PC-9 (cell line): ENCODE data around the gene BSND. TPM values are rescaled to one million over a fixed set of nuclear protein-coding genes. Genes with fewer than 3 reads are reported as not detected.

Experiments
- BruUV-seq: library from RNA; stranded (reverse); fragments of 400-500 nt; replicated peaks from 2 replicates; lab custom pipeline; 2021; lab: Mats Ljungman, UMichigan
- CTCF ChIA-PET: fragments of 300-600 bp; sonication (Branson Sonifier 250); formaldehyde crosslinking; loops from one replicate; lab custom pipeline; 2022; ENCODE audit warnings: antibody characterized with exemption; lab: Charles Lee
- POLR2A ChIA-PET: fragments of 300-600 bp; sonication (Branson Sonifier 250); formaldehyde crosslinking; loops from one replicate; lab custom pipeline; 2022; ENCODE audit warnings: antibody characterized with exemption; ENCODE audit not compliant: unreplicated experiment; lab: Charles Lee
- DNase-seq, 2 experiments: peaks; one replicate each; pipeline versions ENCODE4 v3.0.0 to v3.0.0-alpha.2; 2015 to 2022; ENCODE audit warnings: mixed read lengths in 1 of 2
- H2AFZ ChIP-seq: fragments of 200-600 bp; sonication (generic); 2 replicates; pipeline ENCODE4 v1.8.1; 2017; ENCODE audit warnings: antibody characterized with exemption
- H3F3A ChIP-seq: fragments of 200-600 bp; sonication (generic); 2 replicates; pipeline ENCODE4 v1.8.1; 2017; ENCODE audit warnings: antibody characterized with exemption, mild to moderate bottlenecking, low read depth; ENCODE audit not compliant: insufficient read depth
- H3K27ac ChIP-seq: fragments of 200-600 bp; sonication (generic); 2 replicates; pipeline ENCODE4 v1.6.1; 2016; ENCODE audit warnings: mixed run types
- H3K27me3 ChIP-seq: fragments of 200-600 bp; sonication (generic); 2 replicates; pipeline ENCODE4 v1.6.1; 2016; ENCODE audit warnings: low read depth, mixed run types; ENCODE audit not compliant: insufficient read depth
- H3K36me3 ChIP-seq: fragments of 200-600 bp; sonication (generic); 2 replicates; pipeline ENCODE4 v1.6.1; 2016; ENCODE audit warnings: low read depth, mixed run types
- H3K4me1 ChIP-seq: fragments of 200-600 bp; sonication (generic); replicated peaks from 2 replicates; pipeline ENCODE4 v1.6.1; 2016; ENCODE audit warnings: mixed run types; ENCODE audit not compliant: insufficient read depth
- H3K4me2 ChIP-seq: fragments of 200-600 bp; sonication (generic); 2 replicates; pipeline ENCODE4 v1.6.1; 2017; ENCODE audit warnings: mixed run types
- H3K4me3 ChIP-seq: fragments of 200-600 bp; sonication (generic); 2 replicates; pipeline ENCODE4 v1.6.1; 2016; ENCODE audit warnings: mixed run types
- H3K79me2 ChIP-seq: fragments of 200-600 bp; sonication (generic); 2 replicates; pipeline ENCODE4 v1.6.1; 2017; ENCODE audit warnings: low read depth, mixed run types
- H3K9me2 ChIP-seq: fragments of 200-600 bp; sonication (generic); 2 replicates; pipeline ENCODE4 v1.8.1; 2017; ENCODE audit warnings: mild to moderate bottlenecking; ENCODE audit not compliant: insufficient read depth
- H3K9me3 ChIP-seq: fragments of 200-600 bp; sonication (generic); 2 replicates; pipeline ENCODE4 v1.8.1; 2016; ENCODE audit warnings: low read depth; ENCODE audit not compliant: insufficient read depth
- H4K20me1 ChIP-seq: fragments of 200-600 bp; sonication (generic); 2 replicates; pipeline ENCODE4 v1.8.1; 2017; ENCODE audit not compliant: insufficient read depth
- EZH2 ChIP-seq: fragments of 200-600 bp; sonication (generic); IDR thresholded peaks from 2 replicates; pipeline ENCODE4 v1.8.0; 2017; ENCODE audit warnings: antibody characterized with exemption, low read depth
- intact Hi-C: fragments of 100-400 bp; cut with micrococcal nuclease; formaldehyde crosslinking; loops from one replicate; pipeline ENCODE4 v1.10.0; 2022; ENCODE audit not compliant: unreplicated experiment
- total RNA-seq: library from RNA; stranded (reverse); gene quantifications from 2 replicates; pipeline ENCODE4 v1.2.3, GENCODE V29; 2021
- TF ChIP-seq, protein P1 (sequence below): fragments of 200-600 bp; sonication (generic); conservative IDR thresholded peaks from 2 replicates; pipeline ENCODE4 v1.6.1; 2017; ENCODE audit warnings: mixed run types, antibody characterized with exemption, mild to moderate bottlenecking, moderate library complexity

Gene BSND
- total RNA-seq, 1 experiment from 2014 or later = 0.09 TPM

DNA sequence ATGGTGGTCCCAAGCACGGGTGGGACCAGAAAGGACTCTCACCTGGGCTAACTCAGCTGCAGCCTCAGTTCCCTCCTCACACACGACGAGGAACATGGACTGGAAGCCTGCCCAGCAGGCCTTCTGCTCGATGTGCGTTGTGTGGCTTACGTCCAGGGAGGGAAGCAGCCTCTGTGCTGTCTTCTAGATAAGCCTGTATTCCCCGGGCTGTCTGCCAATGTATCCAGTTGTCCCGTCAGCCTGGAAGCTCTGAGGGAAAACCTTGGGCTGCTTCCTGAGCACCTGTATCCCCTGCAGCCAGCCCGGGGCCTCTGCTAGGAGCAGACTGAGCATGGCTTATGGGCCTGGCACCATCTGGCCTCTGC, 51.2 kb downstream of the BSND start:
- H3K4me2 ChIP-seq = no peak overlapping the region
- ChIA-PET CTCF (interaction anchor here (0.6 kb wide), 2 partner anchors 102 to 702 kb away, joined by 3 to 6 read pairs; no protein-coding TSS in a partner anchor), POLR2A (no interaction called here)
- H4K20me1 ChIP-seq = no peaks in the 10 kb centered on the region
- TF ChIP-seq, protein P1, sequence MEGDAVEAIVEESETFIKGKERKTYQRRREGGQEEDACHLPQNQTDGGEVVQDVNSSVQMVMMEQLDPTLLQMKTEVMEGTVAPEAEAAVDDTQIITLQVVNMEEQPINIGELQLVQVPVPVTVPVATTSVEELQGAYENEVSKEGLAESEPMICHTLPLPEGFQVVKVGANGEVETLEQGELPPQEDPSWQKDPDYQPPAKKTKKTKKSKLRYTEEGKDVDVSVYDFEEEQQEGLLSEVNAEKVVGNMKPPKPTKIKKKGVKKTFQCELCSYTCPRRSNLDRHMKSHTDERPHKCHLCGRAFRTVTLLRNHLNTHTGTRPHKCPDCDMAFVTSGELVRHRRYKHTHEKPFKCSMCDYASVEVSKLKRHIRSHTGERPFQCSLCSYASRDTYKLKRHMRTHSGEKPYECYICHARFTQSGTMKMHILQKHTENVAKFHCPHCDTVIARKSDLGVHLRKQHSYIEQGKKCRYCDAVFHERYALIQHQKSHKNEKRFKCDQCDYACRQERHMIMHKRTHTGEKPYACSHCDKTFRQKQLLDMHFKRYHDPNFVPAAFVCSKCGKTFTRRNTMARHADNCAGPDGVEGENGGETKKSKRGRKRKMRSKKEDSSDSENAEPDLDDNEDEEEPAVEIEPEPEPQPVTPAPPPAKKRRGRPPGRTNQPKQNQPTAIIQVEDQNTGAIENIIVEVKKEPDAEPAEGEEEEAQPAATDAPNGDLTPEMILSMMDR = no peak
- no peak for TF ChIP-seq EZH2
- no peaks in the 10 kb centered on the region for H3K4me1 ChIP-seq
- no peak overlapping the region for H3K27ac ChIP-seq
- intact Hi-C loops = no loop called here
- H3K4me3 ChIP-seq = no peak overlapping the region
- H3K27me3 ChIP-seq = no peaks in the 10 kb centered on the region
- BruUV-seq = no TSS peak
- no peaks in the 10 kb centered on the region for H3K79me2 ChIP-seq
- no peak for DNase-seq
- H3F3A ChIP-seq = no peaks in the 10 kb centered on the region
- H3K9me3 ChIP-seq = no peaks in the 10 kb centered on the region
- no peaks in the 10 kb centered on the region; the same call in 1 of the 2 replicates for H3K36me3 ChIP-seq
- H3K9me2 ChIP-seq = no peaks in the 10 kb centered on the region
- no peak overlapping the region for H2AFZ ChIP-seq

- no peaks in the 10 kb centered on the region for H3K27me3 ChIP-seq
- no peaks in the 10 kb centered on the region for H3K9me2 ChIP-seq
- no peak overlapping the region for H3K27ac ChIP-seq
- H3F3A ChIP-seq = no peaks in the 10 kb centered on the region
- H3K4me2 ChIP-seq = no peak overlapping the region
- H3K4me3 ChIP-seq = no peak overlapping the region
- no peak overlapping the region for H2AFZ ChIP-seq
- POLR2A ChIA-PET = no interaction called here
- BruUV-seq = no TSS peak
- H3K36me3 ChIP-seq = no peaks in the 10 kb centered on the region; the same call in 1 of the 2 replicates
- no peaks in the 10 kb centered on the region for H3K9me3 ChIP-seq
- intact Hi-C loops = no loop called here
- no peaks in the 10 kb centered on the region for H4K20me1 ChIP-seq
- H3K4me1 ChIP-seq = no peaks in the 10 kb centered on the region
- no peak for DNase-seq
- no peaks in the 10 kb centered on the region for H3K79me2 ChIP-seq
- CTCF ChIA-PET = interaction anchor here (0.6 kb wide), 1 partner anchor 702 kb away, joined by 3 read pairs; no protein-coding TSS in a partner anchor
- TF ChIP-seq, protein P1 = no peak
- no peak for TF ChIP-seq EZH2
Observed at GRCh38 chr1:55050283-55050682, 51.5 kb downstream of the BSND start.

DNA sequence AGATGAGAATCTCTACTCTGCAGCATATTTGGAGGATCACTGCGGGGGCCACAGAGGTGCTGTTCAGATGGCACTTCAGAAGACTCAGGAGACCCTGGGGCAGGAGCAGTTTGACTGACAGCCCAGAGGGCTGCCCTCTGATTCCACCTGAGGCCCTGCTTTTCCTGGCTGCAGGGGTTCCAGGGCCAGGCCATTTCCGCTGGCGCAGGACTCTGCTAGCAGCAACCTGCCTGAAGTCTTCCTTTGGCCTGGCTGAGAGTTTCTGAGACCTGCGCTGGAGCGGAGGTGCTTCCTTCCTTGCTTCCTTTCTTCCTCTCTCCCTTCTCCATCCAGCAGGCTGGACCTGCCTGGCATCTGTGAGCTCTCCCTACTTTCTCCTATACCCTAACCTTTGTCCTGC, 52.4 kb downstream of the BSND start:
- no peaks in the 10 kb centered on the region for H4K20me1 ChIP-seq
- no TSS peak for BruUV-seq
- CTCF ChIA-PET = no interaction called here
- no peak for DNase-seq
- no peaks in the 10 kb centered on the region for H3F3A ChIP-seq
- no peak overlapping the region for H3K27ac ChIP-seq
- H3K27me3 ChIP-seq = no peaks in the 10 kb centered on the region
- no peak overlapping the region for H2AFZ ChIP-seq
- no peaks in the 10 kb centered on the region; the same call in 1 of the 2 replicates for H3K36me3 ChIP-seq
- no peaks in the 10 kb centered on the region for H3K9me3 ChIP-seq
- no peaks in the 10 kb centered on the region for H3K9me2 ChIP-seq
- intact Hi-C loops = no loop called here
- no peak overlapping the region for H3K4me3 ChIP-seq
- POLR2A ChIA-PET = no interaction called here
- no peaks in the 10 kb centered on the region for H3K79me2 ChIP-seq
- no peak overlapping the region for H3K4me2 ChIP-seq
- no peak for TF ChIP-seq EZH2
- TF ChIP-seq, protein P1 = no peak
- H3K4me1 ChIP-seq = no peaks in the 10 kb centered on the region
